Frontal cortex (tissue), 4 donors: ENCODE measurements around the gene UCHL3. TPM values are rescaled to one million over a fixed set of nuclear protein-coding genes. Genes with fewer than 3 reads are reported as not detected.
A peak's percentile ranks its signal among the peaks of the same experiment; 100 is the strongest.
"Not testable (repeated sequence)": the region's sequence is repeated elsewhere in the genome, so short reads cannot be mapped to it uniquely, and the experiment has no call there.

Experiments used
- DNase-seq, 2 donors: peaks; one replicate each; pipeline ENCODE4 v3.0.0; 2012; ENCODE audit warnings: low spot score in 2 of 2
- FAIRE-seq: peaks from 2 replicates; lab custom pipeline; 2012; peaks lifted over from hg19 to GRCh38; lab: Jason Lieb, UNC
- total RNA-seq: library from RNA; depleted of rRNA; stranded (reverse); fragments of >200 nt; gene quantifications from one replicate; pipeline ENCODE4 v1.2.3, GENCODE V29; 2014
- donor health status: control.
- donor health status: control.
- donor health status: control.

The UCHL3 gene
- total RNA-seq, 1 donor from 2014 or later = 45.2 TPM

DNA sequence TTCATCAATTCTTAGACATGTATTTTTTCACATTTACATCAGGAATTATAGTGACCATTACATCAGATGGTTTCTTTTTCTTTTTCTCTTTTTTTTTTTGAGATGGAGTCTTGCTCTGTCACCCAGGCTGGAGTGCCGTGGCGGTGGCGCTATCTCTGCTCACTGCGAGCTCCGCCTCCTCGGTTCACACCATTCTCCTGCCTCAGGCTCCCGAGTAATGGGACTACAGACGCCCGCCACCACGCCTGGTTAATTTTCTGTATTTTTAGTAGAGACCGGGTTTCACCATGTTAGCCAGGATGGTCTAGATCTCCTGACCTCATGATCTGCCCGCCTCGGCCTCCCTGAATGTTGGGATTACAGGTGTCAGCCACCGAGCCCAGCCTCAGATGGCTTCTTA, 4.2 kb upstream of the UCHL3 start:
- not testable (repeated sequence) for DNase-seq, FAIRE-seq

- no peak for DNase-seq
- no peak for FAIRE-seq
Observed at GRCh38 chr13:75547917-75548316, 1.7 kb upstream of the UCHL3 start.

- DNase-seq = peak in 1 of 2 donors; percentile 25
- no peak for FAIRE-seq
Observed at GRCh38 chr13:75550159-75550567, 572 bp downstream of the UCHL3 start.

DNA sequence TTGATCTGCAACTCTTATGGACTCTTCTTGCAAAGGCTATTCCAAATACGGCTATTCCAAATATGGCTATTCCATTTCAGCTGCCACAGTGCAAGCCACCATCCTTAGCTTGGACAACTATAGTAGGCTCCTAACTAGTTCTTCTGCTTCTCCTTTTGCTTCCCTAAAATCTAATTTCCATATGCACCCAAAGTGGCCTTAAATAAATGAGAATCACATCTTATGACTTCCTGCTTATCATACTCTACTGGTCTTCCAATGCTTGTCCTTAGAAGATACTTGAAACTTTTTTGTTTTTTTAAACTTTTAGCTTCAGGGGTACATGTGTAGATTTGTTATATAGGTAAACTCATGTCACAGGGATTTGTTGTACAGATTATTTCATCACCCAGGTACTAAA, 4.9 kb downstream of the UCHL3 start:
- DNase-seq (no peak), FAIRE-seq (no peak)

- DNase-seq (no peak), FAIRE-seq (no peak)
Observed at GRCh38 chr13:75554981-75555380, 5.4 kb downstream of the UCHL3 start.

DNA sequence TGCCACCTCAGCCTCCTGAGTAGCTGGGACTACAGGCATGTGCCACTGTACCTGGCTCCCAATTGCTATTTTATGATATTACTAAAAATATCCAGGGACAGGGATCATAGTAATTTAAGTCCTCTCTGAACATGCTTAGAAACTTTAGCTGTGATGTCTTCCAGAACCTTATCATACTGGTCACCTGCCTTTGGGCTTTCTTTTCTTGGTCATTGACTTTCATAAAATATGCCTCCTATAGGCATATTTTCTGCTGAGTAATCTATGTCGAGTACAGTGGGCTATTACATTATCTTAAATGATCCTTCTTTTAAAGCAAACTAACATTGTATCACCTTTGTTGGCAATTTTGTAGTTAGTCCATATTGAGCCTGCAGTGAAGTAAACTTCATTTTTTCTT, 6.2 kb downstream of the UCHL3 start:
- FAIRE-seq (no peak), DNase-seq (no peak)

DNA sequence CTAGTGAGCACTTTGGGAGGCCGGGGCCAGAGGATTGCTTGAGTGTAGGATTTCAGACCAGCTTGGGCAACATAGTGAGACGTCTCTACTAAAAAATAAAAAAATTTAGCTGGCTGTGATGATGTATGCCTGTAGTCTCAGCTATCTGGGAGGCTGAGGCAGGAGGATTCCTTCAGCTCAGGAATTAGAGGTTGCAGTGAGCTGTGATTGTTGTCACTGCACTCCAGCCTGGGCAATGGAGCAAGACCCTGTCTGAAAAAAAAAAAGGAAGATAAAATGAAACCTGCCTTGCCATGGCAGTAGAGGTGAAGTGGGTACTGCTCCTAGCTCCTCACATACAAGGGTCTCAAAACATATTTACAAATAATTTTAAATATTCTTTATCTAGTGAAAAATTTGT, 7.4 kb downstream of the UCHL3 start:
- DNase-seq (no peak), FAIRE-seq (no peak)

GRCh38 chr13:75558145-75558840, 8.7 kb downstream of the UCHL3 start:
- no peak for DNase-seq
- no peak for FAIRE-seq

DNA sequence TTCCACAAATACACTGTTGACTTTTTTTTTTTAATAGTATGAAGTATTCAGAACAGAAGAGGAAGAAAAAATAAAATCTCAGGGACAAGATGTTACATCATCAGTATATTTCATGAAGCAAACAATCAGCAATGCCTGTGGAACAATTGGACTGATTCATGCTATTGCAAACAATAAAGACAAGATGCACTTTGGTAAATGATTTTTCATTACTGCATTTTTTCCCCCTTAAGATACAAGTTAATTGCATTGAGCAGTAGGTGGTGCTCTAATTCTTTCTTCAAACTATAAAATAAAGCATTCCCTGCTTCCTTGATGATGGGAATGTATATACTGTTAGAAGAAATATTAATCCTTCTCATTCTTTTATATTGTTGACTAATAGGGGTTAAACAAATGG, 17.1 kb downstream of the UCHL3 start:
- FAIRE-seq (peak; percentile 49), DNase-seq (no peak)

DNA sequence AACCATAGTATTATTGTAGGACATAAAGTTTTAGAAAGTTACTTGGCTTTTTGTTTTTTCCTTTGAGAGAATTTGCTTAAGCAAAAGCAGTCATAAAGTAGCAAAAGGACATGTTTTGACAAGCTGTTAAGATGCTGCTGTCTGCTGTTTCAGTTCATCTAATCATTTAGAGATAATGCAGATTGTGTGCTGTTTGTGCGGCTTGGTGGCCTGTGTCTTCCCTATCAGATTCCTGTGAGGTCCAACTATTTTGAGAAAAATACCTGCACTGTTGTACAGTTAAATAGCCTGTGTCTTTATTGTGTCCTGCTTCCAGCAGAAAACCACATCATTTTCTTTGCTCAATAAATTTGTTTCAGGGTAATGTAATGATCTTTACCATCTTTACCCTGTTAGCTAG, 20.0 kb downstream of the UCHL3 start:
- FAIRE-seq = no peak
- no peak for DNase-seq

- DNase-seq (no peak), FAIRE-seq (no peak)
Observed at GRCh38 chr13:75579529-75579928, 29.9 kb downstream of the UCHL3 start.

DNA sequence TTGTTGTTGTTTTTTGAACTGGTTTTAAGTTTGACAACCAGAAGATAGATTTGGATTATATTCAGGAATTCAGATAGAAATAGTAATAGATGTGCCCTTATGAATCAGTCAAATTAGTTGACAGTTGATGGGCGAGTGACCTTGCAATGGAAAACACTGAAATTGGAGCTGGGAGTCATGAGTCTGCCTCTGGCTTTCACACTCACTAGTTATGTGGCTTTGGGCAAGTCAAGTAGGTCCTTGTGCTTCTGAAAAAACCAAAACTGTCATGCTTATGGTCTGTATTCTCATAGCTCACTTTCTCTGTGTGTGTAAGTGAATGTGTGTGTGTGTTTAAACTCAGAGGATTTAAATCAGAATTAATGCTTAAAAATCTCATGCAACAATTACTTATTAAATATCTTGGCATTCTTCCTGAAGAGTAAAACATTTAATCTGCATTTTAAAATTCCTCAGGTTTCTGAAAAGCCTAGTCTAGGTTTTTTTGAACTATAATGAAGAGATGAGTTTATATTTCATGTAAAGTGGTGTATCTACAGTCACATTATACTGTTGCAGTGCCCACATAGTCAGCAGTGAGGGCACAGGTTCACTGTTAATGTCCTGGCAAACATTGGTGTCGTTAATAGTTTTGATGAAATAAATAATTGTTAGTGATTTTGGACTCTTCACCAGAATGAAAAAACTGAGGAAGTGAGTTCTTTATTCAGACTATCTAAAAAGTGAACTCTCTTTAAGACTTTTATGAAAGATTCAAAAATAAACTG, 32.5 kb downstream of the UCHL3 start:
- DNase-seq = no peak
- FAIRE-seq = no peak

DNA sequence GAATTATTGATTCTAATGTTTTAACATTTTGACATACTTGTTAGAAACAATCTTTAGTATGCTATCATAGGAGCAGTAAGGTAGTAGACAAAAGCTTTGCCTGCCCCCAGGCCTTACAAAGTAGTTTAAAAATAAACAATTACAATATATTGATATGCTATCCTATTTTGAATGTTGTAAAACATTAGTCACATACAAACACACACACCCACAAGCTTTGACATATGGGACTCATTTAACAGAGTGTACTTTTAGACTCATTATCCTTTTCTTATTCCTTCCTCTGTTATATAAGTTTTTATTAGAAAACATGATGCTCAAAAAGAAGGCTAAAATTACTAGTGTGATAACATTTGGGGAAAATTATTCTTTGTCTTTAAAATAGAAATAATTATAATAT, 33.5 kb downstream of the UCHL3 start:
- DNase-seq (no peak), FAIRE-seq (no peak)

DNA sequence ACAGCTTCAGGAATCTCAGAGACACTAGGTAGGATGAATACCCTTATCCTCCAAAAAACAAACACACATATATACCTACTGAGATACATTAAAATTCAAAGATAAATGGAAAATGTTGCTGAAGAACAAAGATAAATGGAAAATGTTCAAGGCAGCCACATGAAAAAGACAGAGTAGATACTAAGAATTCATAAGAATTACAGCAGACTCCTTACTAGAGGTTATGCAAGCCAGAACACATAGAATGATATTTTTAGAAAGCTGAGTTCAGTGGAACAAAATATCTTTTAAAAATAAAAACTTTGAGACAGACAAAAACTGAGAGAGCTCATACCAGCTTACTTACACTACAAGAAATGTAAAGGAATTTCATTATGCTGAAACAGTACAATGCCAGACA, 35.6 kb downstream of the UCHL3 start:
- no peak for DNase-seq
- no peak for FAIRE-seq

GRCh38 chr13:75587679-75588078, 38.1 kb downstream of the UCHL3 start:
- FAIRE-seq (no peak), DNase-seq (no peak)

DNA sequence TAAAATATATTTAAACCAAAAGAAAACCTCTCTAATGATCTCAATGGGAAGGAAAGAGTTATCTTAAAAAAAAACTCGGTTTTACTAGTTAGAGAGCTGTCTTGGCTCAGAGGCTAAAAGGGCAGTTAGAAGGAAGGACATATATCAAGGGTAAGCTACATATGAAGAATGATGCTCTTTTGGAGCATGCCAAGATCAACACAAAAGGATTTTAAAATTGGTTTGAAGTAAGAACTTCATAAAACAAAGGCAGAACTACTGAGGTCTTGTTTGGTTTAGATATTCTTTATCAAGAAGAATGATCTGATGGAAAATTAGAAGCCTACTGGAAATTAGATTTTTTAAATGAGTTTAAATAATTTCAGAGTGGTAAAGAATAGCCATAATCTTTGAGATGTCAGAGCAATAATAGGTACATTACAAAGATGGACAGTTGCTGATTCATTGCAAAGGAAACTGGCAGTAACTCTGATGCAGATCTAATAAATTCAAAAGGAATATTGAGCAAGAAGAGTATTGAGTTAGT, 47.1 kb downstream of the UCHL3 start:
- no peak for FAIRE-seq
- DNase-seq = no peak

GRCh38 chr13:75600371-75600770, 50.8 kb downstream of the UCHL3 start:
- DNase-seq (no peak), FAIRE-seq (no peak)

DNA sequence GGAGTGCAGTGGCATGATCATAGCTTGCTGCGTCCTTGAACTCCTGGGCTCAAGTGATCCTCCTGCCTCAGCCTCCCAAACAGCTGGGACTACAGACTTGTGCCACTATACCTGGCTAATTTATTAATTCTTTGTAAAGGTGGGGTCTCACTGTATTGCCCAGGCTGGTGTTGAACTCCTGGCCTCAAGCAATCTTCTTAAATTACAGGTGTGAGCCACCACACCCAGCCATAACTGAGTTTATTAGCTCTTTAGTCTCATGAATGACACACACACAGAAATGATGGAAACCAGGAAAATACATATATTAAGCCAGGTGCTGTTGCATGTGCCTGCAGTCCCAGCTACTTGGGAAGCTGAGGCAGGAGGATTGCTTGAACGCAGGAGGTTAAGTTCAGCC, 53.4 kb downstream of the UCHL3 start:
- no peak for DNase-seq
- FAIRE-seq = no peak

DNA sequence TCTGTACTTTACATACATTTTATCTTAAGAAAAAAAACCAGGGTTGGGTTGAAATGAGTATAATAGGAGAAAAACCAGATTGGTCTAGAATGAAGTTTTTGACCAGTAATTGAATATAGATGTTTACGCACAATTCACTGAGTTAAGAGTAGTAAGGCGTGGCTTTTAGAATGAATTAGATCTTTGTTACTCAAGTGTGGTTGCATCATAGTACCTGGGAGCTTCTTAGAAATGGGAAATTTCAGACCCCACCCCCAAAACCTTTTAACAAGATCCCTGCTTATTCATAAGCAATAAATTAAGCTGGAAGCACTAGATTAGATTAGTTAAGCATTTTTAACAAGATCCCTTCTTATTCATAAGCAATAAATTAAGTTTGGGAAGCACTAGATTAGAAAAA, 57.9 kb downstream of the UCHL3 start:
- no peak for DNase-seq
- no peak for FAIRE-seq

DNA sequence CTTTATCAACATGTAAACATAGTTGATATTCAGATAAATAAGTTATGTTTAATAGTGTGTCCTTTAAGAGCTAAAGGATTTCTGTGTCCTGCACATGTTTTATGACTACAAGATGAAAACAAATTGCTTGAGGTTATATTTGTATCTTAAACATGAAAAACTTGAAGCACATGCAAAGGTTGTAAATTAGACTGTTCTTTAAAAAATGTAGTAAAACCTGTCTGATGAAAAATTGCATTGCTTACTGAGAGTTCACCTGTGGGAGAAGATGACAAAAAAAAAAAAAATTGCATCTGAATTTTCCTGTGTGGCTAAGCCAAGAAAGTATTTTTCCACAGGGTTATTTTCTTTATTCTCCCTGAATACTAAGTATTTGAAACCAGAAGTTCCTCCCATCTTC, 60.9 kb downstream of the UCHL3 start:
- DNase-seq (no peak), FAIRE-seq (no peak)

DNA sequence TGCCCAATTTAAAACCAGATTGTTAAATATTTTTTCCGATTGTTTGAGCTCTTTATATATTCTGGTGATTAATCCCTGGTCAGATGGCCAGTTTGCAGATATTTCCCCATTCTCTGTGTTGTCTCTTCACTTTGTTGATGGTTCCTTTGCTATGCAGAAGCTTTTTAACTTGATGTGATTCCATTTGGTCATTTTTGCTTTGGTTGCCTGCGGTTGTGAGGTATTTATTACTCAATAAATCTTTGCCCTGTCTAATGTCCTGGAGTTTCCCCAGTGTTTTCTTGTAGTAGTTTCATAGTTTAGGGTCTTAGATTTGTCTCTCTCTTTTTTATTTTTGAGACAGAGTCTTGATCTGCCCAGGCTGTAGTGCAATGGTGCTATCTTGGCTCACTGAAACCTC, 62.8 kb downstream of the UCHL3 start:
- FAIRE-seq = no peak
- DNase-seq = no peak
